Pons (tissue), 1 donor: ENCODE measurements around the gene CDH2.

Experiments
- DNase-seq: peaks from one replicate; pipeline ENCODE4 v3.0.0-alpha.2; 2016; ENCODE audit warnings: low spot score

Gene CDH2

DNA sequence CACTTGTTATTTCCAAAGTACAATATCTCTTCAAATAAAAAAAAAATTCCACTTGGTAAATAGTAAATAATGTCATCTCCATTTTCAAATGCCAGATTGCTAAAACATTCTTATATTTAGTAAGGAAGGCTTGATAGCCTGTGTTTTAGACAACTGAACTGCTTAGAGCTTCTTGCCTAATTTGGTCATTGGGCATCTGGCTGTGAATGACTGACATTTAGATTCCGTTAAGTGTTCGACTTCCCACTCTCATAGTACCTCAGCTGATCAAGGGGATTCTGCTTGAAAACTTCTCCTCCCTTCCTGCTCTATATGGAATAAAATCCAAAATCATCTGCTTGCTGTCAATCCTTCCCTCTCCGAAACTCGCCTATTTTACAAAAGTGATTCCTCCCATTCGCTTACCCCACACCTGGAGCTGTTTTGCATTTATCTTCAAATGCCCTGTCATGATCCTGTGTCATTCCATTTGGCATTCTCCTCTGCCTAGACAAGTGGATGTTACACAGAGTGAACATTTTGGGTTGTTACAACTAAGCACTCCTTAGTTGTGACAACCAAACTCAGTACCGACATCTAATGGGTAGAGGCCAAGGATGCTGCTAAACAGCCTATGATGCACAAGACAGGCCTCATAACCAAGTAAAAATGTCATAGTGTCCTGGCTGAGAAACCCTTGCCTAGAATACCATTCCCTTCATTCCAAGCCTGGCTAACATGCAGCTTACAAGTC lies 181.0 kb downstream of the CDH2 start:
- no peak for DNase-seq

DNA sequence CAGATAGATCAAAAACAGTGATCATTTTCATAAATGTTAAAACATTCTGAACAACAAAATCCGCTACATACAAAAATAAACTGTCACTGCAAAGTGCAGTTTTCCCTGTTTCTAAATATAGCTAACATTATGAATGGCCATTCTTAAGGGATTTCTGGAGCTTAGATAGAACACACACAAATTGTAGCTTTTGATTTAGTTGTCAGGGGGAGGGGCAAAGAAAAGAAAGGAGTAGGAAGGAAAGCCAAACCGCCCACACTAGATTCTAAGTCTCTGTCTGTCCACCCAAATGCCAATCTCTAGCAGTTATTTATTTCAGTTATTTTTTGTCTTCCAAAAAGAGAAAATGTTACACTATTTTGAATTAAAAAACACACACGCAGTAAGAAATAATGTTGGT lies 182.4 kb downstream of the CDH2 start:
- DNase-seq = no peak

DNA sequence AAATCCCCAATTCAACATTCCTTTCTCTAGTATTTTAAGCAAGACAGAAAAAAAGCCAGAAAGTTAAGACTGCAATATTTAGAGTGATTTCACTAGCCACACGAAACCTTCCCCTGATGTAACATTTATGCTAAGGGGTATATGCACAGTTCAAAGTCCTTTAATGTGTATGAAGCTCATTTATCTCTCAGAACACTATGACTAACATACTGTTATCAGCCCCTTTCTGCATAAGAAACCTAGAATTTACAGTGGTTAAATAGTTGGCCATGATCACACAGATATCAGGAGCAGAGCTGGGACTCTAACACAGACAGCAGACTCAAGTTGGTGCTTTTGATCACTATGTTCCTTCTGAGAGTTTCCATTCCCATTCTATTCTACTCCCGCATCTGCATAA lies 185.5 kb downstream of the CDH2 start:
- DNase-seq = no peak

DNA sequence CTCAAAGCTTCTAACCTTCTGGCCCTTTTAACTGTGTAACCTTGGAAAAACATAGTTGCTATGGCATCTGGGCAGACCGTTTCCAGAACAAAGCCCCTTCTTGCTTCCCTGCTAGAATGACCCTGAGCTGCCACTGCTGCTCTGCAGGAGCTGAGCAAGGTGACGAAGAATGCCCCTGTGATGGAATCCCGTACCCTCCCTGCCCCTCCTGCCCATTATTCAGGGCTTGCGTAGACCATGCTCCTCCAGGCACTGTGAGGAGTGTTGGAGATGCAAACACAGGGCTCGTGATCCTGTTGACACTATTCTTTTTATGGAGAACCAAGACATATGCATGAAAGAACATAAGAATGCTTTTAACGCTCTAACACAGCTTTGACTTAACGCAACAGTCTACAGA lies 191.1 kb downstream of the CDH2 start:
- DNase-seq = no peak

DNA sequence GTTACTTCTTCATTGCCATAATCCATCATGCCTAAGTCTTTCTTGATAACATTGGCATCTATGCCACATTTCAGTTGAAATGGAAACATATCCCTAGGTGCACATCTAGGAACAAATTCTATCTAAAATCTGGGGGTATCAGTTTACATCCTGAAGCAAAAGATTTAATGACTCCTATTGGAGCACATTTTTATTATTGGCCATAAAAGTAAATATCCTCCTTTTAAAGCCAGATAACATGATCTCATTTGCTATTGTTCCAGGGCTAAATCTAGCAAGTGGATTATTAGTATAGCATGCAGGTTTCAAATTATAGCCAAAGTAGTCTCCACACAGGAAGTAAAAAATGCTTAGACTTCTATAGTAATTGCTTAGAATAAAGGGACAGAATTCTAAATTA lies 193.2 kb downstream of the CDH2 start:
- no peak for DNase-seq

DNA sequence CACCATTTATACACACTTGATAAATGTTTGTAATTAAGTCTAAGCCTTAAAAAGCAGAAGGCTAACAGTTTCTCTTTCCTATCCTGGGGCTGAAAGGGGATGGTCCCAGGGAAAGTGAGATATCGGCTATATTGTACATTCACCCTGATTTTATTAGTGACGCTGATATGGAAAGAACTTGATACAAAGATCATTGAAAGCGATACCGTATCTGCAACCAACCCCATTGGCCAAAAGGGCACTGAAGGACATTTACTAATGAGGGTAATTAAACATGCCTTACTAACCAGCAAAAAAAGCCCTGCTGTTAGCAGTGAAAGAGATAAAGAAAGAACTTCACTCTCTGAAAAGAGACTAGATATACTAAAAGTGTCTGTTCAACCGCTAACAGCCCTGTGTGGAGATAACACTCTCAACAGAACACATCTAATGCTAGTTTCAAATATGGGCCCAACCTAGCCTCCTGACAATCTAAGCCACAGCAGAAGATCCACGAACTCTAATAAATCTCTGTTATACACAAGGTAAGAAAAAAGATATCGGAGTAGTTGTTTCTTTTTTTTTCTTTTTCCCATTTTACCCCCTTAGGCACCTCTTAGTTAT lies 200.0 kb downstream of the CDH2 start:
- no peak for DNase-seq

DNA sequence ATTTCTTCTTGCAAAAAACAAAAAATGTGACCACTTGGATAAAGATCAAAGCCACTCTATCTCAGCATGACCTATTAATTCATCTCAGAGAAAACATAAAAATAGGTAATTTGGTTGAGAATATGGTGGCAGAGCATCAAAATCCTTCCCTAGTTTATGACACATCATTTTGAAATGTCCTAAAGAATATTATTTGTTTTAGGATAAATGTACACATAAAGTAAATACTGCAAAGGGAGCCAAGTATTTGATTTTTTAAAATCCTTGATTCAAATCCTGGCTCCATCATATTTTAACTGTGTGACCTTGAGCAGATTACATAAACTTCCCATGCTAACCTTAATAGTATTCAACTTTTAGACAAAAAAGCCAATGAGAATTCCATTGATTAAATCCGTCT lies 206.6 kb downstream of the CDH2 start:
- DNase-seq = no peak

DNA sequence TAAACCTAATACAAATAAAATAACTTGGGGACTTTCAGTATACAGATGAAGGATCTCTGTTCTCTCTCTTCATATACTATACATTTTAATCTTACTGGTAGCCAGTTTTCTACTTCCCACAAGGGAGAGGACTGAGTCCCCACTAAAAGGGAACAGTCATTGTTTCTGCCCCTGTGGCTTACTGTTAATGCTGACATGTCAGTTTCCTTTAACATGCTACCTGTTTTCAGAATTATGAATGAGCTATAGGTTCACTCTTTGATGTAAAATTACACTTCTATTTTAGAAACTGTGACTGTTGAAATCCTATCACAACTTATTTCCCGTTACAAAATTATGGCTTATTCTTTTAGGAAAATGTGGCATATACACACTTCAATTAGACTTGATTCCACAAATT lies 207.7 kb downstream of the CDH2 start:
- no peak for DNase-seq

DNA sequence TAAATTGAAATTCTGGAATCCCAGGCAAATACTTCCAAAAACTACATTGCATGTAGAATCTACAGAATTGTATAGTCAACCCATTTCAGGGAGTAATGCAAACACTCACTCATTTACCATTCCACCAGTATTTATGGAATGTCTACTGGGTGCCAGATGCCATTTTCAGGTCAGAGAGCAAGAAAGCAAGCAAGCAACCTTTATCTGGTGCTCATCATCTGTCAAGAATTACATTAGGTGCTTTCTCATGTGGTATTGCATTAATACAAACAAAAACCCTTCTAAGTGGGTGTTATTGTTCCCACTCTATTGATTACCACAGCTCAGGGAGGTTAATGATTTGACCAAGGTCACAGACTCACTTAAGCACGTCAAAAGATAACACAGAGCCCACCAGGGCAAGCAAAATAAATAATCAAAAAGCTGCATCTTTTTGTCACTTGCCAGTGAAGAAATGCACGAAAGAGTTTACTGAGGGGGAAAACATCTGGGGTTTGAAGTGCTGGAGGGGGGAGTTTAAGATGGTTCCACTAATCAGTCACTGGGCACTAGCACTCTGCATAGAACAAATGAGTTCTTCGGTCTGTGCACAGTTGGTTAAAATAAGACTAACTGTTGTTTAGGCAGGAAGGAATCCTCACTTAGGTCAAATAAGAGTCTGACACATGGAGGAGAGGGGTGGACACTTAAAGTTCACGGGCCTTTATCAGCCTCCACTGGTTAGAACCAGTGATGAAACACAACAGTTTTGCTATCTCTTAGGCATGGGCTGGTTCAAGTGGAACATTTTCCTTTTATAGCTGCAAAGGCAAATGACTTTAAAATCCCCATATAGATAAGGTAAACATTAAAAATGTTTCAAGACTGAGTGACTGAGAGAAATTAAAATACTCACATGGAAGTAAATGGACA lies 208.8 kb downstream of the CDH2 start:
- DNase-seq = no peak

DNA sequence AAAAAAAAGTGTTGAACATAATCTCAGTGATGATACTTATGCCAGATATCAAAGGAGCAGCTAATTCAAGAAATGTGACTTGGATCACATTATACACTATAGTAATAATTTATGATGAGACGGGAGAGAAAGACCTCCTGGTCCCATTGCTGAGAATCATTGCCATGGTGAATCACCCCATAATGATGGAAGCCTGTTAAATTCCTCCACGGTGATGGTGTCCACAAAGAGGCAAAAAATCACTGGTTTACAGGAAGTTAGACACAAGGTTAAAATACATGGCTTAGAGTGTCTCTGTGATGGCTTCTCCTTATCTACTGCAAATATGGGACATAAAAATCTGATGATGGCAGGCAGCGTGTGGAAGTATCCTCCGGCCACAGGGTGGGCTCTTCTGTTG lies 210.0 kb downstream of the CDH2 start:
- DNase-seq = no peak

DNA sequence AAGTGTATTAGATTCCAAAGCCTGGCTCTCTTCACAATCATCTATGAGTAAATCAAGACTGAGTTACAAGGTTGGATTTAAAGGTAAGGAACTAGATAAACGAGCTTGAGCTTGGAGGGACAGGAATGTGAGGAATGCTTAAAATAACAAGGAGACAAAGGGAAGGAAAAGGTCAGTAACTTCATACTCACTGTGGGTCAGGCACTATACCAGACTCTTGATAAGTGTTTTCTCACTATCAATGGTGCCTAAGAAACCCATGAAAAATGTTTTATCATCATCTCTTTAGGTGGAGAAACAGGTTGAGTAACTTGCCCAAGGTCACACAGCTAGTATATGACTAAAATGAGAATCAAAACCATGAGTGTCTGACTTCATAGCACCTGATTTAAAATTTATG lies 212.1 kb downstream of the CDH2 start:
- DNase-seq = no peak

DNA sequence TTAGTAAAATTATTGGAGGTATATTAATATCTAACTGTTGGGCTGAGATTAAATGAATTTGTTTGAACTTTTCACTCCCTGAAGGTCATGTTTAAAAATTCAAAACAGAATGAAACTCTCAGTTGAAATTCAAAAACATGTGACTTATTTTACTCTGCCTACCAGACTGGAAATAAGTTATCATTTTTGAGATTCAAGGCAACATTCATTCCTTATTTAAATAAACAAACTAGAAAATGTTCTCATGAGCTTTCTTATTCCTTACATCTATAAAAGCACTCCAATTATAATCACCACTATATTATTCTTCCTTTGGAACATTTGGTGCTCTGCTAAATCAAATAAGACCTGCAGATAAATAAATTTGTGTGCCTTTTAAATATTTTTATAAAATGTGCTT lies 217.8 kb downstream of the CDH2 start:
- DNase-seq = no peak

DNA sequence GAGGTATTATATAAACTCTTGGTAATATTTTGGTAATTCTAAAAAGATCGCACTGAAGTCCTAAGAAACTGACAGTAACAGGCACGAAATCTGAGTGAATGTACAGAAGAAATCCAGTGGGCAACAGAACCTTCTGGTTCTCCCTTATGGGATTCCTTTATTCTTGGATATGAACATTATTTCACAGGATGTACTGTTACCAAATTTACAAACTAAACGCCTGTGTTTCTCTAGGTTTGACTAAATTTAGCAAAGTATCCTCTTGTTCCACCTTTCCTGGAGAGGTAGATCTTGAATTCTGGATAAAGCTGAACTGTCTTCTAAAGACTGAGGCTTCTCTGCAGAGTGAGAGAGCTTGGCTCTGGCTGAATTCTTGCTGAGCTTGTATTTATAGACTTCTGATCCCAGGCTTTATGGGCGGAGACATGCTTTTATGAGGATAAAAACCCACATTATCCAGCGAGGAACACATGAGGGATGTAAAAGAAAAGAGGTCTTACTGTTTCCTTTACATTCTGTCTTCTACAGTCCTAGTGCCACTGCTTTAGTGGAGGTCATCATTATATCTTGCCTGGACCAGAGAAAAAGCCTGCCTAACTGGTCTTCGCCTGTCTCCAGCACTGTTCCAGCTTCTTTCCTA lies 220.8 kb downstream of the CDH2 start:
- no peak for DNase-seq

DNA sequence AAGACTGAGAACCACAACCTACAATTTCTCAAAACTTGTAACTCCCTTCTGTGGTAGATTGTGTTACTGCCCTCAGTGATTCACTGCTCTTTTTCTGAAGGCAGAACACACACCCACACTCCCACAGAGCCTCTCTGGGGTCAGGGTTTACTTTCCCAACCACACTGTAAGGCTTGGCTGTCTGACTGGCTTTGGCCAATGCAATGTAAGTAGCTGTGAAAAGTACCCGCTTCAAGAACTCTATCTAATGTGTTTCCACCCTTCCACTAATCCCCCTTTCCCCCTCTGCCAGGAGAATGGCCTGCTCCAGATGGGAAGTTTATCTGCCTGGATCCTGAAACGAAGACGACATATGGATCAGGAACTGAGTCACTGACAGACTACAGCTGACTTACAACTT lies 222.7 kb downstream of the CDH2 start:
- no peak for DNase-seq

DNA sequence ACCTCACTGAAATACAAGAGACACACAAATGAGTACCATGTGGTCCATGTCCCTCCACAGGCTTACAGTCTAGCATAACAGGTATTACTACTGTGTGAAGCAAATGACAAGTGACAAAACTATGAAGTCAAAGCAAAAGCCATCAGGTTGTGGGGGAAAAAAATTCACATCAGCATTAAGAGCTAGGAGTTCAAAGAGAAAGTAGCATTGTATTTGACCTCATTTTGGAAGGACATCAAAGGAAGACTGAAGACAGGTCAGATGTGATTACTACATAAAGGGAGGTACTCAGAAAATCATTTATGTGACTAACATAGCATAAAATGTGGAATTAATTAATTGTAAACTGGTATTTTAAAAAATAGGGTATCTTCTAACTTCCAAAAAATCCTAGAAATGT lies 224.2 kb downstream of the CDH2 start:
- no peak for DNase-seq

DNA sequence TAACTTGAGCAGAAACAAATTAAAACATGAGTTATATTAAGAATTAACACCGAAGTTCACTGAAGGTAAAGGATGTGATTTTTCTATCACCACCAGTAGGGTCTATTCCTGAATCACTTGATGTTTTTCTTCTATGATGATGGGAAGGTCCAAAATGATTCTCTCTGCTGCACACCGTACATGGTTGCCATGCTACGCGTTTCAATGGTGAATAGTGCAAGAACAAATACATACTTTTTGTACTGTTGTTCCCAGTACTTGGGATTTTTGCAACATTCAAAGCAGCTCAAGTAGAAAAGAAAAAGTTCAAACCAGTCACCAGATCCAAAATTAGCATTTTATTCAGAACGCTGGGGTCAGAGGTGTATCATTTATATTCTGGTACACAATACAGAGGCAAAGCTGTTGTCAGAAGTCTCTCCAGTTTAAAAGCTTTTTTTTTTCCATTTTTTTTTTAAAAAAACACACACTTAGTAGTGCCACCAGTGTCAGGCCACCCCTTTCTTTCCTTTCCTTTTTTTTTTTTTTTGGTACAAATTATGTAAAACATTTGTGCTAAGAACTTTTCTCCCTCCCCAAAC lies 226.2 kb downstream of the CDH2 start:
- no peak for DNase-seq

DNA sequence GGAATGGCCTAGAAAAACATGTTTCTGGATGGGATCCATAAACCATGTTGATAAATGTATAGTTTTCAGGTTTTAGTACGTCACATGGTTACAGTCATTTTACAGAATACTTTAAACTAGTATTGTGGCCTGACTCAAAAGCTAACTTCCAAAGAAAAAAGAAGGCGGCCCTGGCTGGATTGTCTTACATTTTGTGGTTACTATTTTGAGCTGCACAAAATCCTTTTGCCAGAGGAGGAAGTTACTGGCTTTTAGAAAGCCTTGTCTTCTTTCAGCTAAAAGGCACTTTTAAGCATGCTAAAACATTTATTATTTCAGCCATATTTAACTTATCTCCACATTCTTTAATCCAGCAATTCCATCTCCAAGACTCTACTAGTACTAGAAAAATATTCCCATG lies 227.9 kb downstream of the CDH2 start:
- DNase-seq = no peak

DNA sequence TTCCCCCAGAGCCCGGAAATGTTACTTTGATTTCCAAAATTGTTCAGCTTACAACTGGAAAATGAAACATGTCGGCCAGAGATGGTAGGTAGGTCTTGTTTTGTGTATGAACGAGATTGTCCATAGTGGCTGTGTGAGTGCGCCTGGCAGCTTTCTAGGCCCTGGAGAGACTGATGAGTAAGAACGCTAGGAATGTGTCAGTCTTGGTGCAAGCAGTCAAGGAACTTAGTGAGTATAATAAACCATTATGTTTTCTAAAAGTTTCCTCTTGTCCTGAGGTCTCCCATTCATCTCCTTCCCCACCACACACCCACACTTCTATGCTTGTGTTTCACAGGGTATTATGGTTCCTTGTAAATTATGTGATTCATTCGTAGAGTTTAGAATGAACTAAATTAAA lies 234.2 kb downstream of the CDH2 start:
- no peak for DNase-seq

DNA sequence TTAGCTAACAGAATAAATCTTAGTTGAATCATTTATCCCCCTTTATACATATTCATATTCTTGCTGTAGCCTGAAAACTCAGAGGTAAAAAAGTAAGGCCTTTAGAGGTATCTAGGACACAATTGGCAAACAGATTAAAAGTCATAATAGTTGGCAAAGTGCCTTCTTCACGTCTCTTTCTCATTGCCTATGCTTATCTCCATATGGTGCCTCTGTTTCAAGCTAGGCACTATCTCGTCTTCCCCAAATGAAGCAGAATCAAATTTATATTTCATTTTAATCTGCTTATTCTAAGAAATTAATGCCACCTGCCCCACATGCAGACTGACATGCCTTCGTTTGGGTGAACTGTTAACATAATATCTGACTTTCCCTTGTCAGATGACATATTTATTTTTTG lies 245.4 kb downstream of the CDH2 start:
- no peak for DNase-seq

DNA sequence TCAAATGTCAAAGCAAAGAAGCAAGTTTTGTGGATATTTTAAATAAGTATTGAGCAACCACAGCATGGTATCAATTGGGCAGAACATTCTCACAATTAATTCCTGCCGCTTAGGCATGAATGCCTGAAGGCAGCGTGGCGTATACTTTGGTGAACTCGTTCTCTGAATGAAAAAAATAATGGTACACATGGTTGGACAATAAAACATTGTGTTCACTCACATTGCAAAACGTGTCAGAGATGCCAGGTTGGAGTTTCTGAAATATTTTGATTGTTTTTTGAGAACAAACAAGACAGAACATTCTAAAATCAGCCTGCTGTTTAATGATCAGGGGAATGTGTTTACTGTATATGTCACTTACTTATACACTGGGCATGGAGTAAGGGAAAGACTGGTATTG lies 254.2 kb downstream of the CDH2 start:
- no peak for DNase-seq

DNA sequence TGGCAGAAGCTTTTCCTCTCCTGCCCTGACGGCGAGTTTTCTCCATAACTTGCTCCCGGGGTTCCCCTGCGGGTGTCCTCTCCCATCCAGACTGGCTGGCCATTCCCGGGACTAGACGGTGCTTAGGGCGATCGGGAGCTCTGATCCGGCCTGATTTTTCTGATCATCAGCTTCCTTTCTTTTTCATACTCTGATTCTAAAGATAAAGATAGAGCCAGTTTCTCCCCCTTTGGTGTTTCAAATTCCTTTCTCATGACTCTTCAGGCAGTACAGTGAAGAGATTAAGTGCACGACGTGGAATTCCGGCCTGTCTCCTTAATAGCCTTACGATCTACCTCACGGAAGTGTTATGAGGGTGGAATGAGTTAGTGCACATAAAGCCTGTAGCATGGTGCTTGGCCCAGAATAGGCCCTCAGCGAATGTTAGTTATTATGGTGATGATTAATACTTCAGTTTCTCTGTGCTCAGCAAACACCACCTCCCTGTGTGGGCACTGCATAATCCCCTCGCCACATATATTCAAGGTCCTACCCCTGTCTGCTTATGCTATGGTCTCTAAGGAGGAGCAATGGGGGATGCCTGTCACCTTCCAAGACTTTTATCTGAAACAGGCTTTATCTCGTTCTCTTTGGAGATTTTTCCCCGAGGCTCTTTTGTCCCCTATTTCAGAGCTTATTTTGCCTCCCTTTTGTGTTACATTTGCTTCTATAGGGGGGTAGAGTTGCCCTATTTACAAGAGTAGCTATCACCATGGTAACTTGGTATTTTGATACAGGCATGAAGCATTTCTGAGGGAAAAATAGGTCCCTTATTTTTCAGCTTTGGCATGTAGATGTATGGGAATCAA lies 254.8 kb downstream of the CDH2 start:
- no peak for DNase-seq
